Measurements from ENCODE around the gene TPSD1.

Gene TPSD1

DNA sequence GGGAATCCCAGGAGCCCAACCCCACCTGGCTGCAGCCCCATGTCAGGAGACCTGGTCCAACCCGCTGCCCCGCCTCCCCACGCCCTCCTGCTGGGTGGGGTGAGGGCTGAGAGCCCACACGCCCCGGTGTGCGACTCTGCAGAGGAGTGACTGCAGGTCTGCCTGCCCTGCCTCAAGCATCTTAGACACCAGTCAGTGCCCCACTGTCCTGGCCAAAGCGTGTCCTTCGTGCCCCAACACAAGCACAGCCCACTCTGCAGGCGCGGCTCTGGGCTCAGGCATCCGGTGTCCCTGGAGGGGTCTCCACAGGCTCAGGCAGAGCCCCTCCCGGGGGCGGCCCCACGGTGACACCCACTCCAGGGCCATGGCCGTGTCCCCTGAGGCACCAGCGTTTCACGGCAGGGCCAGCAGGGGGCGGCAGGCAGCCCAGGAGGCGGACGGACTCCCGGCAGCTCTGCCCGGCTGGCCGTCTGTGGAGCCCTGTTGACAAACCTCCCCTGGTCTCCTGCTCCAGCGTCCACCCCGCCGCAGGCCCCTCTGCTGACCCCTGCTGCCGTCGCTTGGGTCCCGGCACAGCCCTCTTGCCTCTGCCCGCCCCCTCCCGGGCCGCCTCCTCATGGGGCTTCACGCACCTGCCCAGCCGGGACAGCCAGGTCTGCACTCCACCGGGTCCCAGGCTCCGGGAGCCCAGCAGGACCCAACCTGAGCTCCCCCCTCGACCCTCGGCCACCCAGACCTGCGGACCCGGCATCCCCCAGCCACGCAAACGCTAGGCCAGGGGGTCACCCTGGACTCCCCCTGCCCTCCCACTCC lies 45.0 kb downstream of the TPSD1 start:
- Histone ChIP-seq H3K9me3 (ENCODE audit: insufficient read depth, low read length, severe bottlenecking) (no peaks in the 10 kb centered on the region), H4K20me1 (ENCODE audit: insufficient read depth, low read length) (0 out of 2 replicates have a peak, but pooled peaks cover 2% of the 10 kb centered on the region), H3K4me2 (ENCODE audit: insufficient read depth, low read length) (peak overlapping the region; percentile 51), H3K27me3 (ENCODE audit: insufficient read depth, low read length, poor library complexity) (no peaks in the 10 kb centered on the region), H3K36me3 (ENCODE audit: insufficient read depth, low read length) (no peaks in the 10 kb centered on the region), H3K4me1 (ENCODE audit: insufficient read depth, low read length) (peaks cover 13% of the 10 kb centered on the region), H2AFZ (ENCODE audit: low read depth, low read length) (peak overlapping the region; percentile 39; the same call in 1 of the 2 replicates), H3K4me3 (ENCODE audit: low read depth in 1 of 2, low read length in 2 of 2) (0 out of 4 replicates have a peak overlapping the region, but pooled peaks of 1 of the 2 experiments have one; percentile 16), H3K27ac (ENCODE audit: low read length) (no peak overlapping the region), H3K9ac (ENCODE audit: low read depth, low read length) (peak overlapping the region; percentile 9; the same call in 1 of the 2 replicates), H3K79me2 (ENCODE audit: insufficient read depth, low read length) (no peaks in the 10 kb centered on the region)
- TF ChIP-seq EZH2 (IDR thresholded peaks at IDR 0.05; ENCODE audit: borderline replicate concordance, low read depth, low read length, severe bottlenecking): no peak
- TF ChIP-seq, protein P1, sequence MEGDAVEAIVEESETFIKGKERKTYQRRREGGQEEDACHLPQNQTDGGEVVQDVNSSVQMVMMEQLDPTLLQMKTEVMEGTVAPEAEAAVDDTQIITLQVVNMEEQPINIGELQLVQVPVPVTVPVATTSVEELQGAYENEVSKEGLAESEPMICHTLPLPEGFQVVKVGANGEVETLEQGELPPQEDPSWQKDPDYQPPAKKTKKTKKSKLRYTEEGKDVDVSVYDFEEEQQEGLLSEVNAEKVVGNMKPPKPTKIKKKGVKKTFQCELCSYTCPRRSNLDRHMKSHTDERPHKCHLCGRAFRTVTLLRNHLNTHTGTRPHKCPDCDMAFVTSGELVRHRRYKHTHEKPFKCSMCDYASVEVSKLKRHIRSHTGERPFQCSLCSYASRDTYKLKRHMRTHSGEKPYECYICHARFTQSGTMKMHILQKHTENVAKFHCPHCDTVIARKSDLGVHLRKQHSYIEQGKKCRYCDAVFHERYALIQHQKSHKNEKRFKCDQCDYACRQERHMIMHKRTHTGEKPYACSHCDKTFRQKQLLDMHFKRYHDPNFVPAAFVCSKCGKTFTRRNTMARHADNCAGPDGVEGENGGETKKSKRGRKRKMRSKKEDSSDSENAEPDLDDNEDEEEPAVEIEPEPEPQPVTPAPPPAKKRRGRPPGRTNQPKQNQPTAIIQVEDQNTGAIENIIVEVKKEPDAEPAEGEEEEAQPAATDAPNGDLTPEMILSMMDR (IDR thresholded peaks at IDR 0.05; ENCODE audit: borderline replicate concordance, extremely low read depth, low read length, poor library complexity, severe bottlenecking): peak; percentile 85
- ATAC-seq (ENCODE audit: insufficient read depth, low read depth): peak; percentile 87
- peak; percentile 75 for DNase-seq

DNA sequence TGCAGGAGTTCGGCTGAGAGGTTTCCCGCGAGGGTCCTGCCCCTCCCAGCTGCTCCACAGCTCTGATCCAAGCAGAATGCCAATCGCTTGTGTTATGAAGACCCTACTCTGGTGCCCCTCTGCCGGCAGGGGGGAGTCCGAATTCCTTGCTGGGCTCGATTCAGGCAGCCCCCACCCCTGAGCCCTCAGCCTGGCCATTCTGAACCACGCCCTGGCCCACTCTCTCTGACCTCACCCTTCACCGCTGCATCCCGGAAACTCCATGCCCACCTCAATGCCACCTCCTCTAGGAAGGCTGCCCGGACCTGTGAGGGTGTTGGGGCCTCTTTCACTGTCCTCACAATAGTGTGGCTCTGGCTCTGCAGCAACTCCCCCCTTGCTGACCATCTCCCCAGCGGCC lies 45.7 kb downstream of the TPSD1 start:
- Histone ChIP-seq H3K9me3 (ENCODE audit: insufficient read depth, low read length, severe bottlenecking) (no peaks in the 10 kb centered on the region), H3K79me2 (ENCODE audit: insufficient read depth, low read length) (no peaks in the 10 kb centered on the region), H3K27ac (ENCODE audit: low read length) (no peak overlapping the region), H3K4me1 (ENCODE audit: insufficient read depth, low read length) (peaks cover 13% of the 10 kb centered on the region), H2AFZ (ENCODE audit: low read depth, low read length) (no peak overlapping the region), H3K4me3 (ENCODE audit: low read depth in 1 of 2, low read length in 2 of 2) (no peak overlapping the region), H3K27me3 (ENCODE audit: insufficient read depth, low read length, poor library complexity) (no peaks in the 10 kb centered on the region), H3K36me3 (ENCODE audit: insufficient read depth, low read length) (no peaks in the 10 kb centered on the region), H3K9ac (ENCODE audit: low read depth, low read length) (no peak overlapping the region), H3K4me2 (ENCODE audit: insufficient read depth, low read length) (no peak overlapping the region), H4K20me1 (ENCODE audit: insufficient read depth, low read length) (0 out of 2 replicates have a peak, but pooled peaks cover 2% of the 10 kb centered on the region)
- DNase-seq: no peak
- no peak for TF ChIP-seq EZH2 (IDR thresholded peaks at IDR 0.05; ENCODE audit: borderline replicate concordance, low read depth, low read length, severe bottlenecking)
- TF ChIP-seq, protein P1 (IDR thresholded peaks at IDR 0.05; ENCODE audit: borderline replicate concordance, extremely low read depth, low read length, poor library complexity, severe bottlenecking): no peak
- no peak for ATAC-seq (ENCODE audit: insufficient read depth, low read depth)

DNA sequence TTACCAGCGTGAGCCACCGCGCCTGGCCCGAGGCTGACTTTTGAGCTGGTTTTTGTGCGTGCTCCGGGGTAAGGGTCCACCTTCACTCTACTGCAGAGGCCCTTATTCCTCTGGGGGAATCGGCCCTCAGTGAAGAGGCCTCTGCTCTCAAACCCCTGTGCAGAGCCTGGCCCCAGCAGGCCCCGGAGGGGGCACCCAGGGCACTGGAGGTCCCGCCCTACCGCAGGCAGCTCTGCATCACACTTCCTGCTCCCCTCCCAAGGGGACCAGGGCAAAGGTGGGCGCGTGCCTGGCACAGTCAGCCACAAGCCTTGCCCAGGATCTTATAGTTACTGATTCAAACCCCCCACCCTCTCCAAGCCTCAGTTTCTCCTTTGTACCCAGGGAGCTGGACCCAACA lies 50.0 kb downstream of the TPSD1 start:
- peaks cover 27% of the 10 kb centered on the region for H3K4me1 ChIP-seq (ENCODE audit: insufficient read depth, low read length)
- H3K36me3 ChIP-seq (ENCODE audit: insufficient read depth, low read length): peaks cover 8% of the 10 kb centered on the region; the same call in 1 of the 2 replicates
- peak; percentile 27 for DNase-seq
- no peaks in the 10 kb centered on the region for H3K27me3 ChIP-seq (ENCODE audit: insufficient read depth, low read length, poor library complexity)
- peaks cover 11% of the 10 kb centered on the region for H4K20me1 ChIP-seq (ENCODE audit: insufficient read depth, low read length)
- H3K9me3 ChIP-seq (ENCODE audit: insufficient read depth, low read length, severe bottlenecking): no peaks in the 10 kb centered on the region
- H3K27ac ChIP-seq (ENCODE audit: low read length): no peak overlapping the region
- ATAC-seq (ENCODE audit: insufficient read depth, low read depth): no peak
- H3K79me2 ChIP-seq (ENCODE audit: insufficient read depth, low read length): peaks cover 18% of the 10 kb centered on the region
- no peak overlapping the region for H3K4me3 ChIP-seq (ENCODE audit: low read depth in 1 of 2, low read length in 2 of 2)
- H2AFZ ChIP-seq (ENCODE audit: low read depth, low read length): no peak overlapping the region
- TF ChIP-seq EZH2 (IDR thresholded peaks at IDR 0.05; ENCODE audit: borderline replicate concordance, low read depth, low read length, severe bottlenecking): no peak
- TF ChIP-seq, protein P1 (IDR thresholded peaks at IDR 0.05; ENCODE audit: borderline replicate concordance, extremely low read depth, low read length, poor library complexity, severe bottlenecking): no peak
- no peak overlapping the region for H3K9ac ChIP-seq (ENCODE audit: low read depth, low read length)
- no peak overlapping the region for H3K4me2 ChIP-seq (ENCODE audit: insufficient read depth, low read length)
